ENCODE results near the gene UBE2E2.

UBE2E2 gene

DNA sequence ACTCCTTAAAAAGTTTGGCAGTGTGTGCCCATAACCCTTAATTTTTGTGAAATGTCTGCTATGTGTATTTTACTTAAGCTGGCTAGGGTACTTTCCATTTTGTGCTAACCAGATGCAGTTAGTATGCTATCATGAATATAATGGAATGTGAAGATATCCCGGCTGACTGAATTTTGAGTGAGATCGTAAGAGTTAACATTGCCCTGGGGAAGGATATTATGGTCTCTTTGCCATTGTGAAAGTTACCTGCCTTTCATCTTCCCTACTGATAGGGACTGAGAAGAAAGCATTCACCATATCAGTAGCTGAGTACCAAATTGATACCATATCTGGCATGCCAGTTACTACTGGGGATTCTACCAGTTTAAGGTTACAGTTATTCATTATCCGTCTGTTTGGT is 243.2 kb downstream of the UBE2E2 start:
- DNase-seq: no peak

DNA sequence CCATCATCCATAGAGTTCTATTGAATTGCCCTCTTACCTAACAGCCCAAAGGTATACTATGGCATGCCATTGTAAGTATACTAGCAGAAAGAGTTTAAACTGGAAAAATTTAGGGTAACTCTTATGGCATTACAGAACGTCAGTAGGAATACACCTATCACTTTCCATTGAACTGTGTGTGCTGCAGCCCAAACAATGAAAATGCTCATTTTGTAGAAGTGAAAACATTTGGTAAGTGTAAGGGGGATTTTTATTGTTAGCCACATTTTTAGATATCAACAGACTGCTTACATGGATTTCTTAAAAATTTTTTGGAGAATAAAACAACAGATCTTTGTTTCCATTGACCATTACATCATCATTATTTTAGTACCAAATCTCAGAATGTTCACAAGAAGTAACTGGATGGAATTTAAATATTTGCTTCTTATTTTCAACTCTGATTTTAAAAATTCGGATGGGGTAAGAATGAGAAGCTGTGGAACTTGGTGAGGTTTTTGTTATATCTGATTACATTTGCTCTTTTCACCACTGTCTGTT is 245.9 kb downstream of the UBE2E2 start:
- no peak for DNase-seq

DNA sequence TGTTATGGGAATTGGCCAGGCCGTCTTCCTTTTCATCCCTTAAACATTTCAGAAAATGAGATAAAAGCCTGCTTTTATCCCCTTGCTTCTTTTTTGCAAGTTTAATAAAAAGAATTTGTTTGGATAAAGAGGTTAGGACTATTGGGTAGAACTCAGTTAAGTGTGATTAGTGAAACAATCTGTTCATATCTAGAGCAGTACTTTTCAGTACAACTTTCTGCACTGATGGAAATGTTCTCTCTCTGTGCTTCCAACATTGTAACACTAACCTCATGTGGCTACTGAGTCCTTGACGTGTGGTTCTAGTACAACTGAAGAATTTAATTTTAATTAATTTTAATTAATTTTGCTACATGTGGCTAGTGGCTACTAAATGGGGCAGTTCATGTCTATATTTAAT is 246.9 kb downstream of the UBE2E2 start:
- no peak for DNase-seq

GRCh38 chr3:23450806-23451205 is 247.7 kb downstream of the UBE2E2 start:
- DNase-seq: no peak

DNA sequence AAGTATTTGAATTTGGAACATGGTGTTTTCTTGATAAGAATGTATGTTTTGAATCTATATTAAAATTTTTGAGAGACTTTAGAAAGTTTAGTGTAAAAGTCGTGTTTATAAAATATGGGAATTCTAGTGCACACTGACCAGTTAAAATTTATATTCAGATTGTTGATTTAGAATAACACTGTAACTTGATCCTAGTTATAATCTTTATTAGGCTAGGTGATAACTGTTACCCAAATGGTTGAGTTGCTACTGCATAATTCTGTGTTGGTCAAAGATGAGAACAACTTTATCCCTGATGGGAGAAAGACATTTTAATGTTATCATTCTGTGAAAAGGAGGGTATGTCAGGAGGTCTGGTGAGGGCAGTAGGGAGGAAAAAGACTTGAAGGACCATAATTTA is 249.3 kb downstream of the UBE2E2 start:
- DNase-seq: no peak

DNA sequence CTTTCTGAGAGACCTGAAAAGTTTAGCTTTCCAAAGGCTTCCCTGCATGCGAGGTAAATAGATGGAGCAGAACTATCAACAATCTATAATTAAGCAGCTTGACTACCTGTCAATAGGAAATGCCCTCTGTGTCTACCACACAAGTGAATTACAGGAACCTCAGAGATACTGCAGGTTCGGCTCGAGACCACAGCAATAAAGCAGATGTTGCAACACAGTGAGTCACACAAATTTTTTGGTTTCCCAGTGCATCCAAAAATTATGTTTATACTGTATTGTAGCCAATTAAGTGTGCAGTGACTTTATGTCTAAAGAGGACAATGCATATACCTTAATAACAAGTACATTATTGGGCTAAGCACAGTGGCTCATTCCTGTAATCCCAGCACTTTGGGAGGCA is 252.0 kb downstream of the UBE2E2 start:
- DNase-seq: peak; percentile 88

- DNase-seq: peak; percentile 70
These were observed 252.6 kb downstream of the UBE2E2 start for GRCh38 chr3:23455775-23456174.

- DNase-seq: no peak
These were observed 254.6 kb downstream of the UBE2E2 start for GRCh38 chr3:23457697-23458096.

DNA sequence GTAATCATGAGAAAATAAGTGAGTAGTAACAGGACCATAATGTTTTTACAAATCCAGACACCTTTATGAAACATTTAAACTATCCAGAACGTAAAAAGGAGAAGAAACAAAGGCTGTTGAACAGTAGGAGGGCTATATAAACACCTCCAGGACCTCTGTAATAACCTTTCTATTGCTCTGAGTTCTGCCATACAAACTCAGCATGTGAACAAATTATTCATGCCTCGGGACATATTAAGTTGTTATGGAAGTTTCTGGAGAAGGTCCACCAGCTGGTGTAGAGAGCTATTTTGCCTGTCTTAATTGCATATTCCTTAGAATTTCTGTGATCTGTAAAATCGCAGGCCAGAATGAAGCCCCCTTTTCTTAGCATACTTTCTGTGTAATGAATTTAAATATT is 256.3 kb downstream of the UBE2E2 start:
- no peak for DNase-seq

DNA sequence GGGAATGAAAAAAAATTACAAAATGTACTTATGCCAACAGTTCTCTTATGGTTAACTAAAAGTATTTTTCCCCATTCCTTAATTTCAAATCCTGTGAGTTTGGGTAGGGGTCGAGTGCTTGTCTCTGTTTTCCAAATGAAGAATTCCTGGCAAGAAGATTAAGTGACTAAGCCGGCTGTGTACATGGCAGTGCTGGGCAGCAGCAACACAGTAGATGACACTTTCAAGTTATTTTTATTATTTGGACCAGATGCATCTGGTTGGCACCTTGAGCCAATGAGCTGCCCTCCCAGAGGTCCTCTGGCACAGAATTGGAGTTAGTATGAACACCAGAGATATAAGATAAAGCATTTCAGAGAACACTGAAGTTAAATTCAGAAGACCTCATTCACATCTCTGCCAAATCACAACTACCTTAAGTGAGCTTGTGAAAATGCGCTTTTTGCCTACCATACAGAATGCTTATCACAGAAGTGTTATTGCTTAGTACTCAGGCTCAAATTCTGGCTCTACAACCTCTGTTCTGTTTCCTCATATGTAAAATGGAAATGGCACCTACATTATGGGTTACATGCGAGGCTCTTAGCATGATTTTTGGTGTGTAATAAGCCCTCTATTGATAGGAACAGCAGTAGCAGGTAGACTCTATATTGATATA is 256.9 kb downstream of the UBE2E2 start:
- no peak for DNase-seq

DNA sequence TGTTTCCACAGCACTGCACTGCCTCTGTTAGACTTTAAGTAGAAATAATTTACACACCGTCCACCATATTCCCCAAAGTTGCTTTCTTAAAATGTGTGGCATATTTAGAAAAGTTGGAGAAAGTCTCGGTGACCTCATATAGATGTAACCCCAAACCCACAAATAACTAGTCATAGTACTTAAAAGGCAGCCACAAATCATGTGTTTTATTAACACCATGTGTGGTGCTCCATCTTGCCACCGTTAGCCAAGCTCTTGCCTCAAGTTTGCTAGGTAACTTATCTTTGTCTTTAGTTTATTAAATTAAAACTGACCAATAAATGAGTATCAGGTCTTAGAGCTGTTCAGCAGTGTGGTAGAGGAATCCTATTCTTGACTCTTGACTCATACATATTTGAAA is 257.9 kb downstream of the UBE2E2 start:
- DNase-seq: peak; percentile 71

DNA sequence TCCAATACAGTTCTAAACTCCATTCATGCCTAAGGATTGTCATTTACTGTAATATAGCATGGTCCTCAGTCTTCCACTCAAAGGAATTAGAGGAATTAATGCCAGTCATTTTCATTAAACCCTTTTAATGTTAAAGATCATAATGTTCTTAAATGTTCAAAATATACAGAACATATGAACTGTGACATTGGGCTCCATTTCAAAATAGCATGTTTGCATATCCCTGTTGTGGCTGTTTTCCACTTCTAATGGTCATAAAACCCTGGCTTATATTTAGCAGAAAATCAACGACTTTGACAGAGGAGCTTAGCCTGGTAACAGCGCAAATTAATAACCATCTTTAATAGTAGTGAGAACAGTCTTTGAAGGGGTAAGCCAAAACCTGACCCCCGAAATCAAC is 260.7 kb downstream of the UBE2E2 start:
- no peak for DNase-seq

DNA sequence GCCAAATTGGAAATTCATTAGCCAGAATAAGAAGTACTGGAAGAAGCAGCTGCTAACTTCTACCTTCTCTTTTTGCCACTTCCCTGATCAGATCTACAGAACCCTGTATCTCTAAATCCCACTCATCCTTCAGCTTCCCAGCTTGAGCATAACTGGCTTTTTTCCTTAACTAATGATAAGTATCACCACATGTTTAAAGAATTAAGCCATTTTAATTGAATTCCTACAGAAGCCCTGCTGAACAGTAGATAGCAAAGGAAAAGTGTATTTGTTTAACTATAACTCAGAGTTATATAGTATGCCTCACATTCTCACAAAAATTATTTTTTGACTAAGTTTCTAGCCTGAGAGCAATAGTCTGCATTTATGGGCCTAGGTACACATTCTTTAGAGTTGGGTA is 262.4 kb downstream of the UBE2E2 start:
- DNase-seq: no peak

GRCh38 chr3:23468203-23468602 is 265.1 kb downstream of the UBE2E2 start:
- DNase-seq: no peak

- no peak for DNase-seq
These were observed 271.6 kb downstream of the UBE2E2 start for GRCh38 chr3:23474580-23475357.

DNA sequence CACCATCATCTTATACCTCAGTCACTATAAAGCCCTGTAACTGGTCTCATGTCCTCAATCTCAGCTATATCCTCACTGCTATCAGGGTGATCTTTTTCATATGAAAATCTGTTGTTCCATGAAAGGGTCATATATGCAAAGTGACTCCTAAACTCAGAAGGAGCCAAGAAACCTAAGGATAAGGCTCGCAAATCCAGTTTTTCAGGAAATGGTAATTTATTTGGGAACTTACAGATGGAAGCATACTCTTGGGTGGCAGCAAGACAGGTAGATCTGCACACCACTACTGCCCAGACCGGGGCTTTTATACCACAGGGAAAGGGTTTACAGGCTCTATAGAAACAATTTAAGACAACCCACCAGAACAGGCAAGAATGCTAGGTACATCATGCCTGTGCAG is 272.3 kb downstream of the UBE2E2 start:
- no peak for DNase-seq

- DNase-seq: no peak
These were observed 275.9 kb downstream of the UBE2E2 start for GRCh38 chr3:23479026-23479425.

- DNase-seq: no peak
These were observed 276.6 kb downstream of the UBE2E2 start for GRCh38 chr3:23479615-23480328.

GRCh38 chr3:23480329-23480714 is 277.2 kb downstream of the UBE2E2 start:
- DNase-seq: no peak

GRCh38 chr3:23481011-23481615 is 278.0 kb downstream of the UBE2E2 start:
- DNase-seq: no peak

DNA sequence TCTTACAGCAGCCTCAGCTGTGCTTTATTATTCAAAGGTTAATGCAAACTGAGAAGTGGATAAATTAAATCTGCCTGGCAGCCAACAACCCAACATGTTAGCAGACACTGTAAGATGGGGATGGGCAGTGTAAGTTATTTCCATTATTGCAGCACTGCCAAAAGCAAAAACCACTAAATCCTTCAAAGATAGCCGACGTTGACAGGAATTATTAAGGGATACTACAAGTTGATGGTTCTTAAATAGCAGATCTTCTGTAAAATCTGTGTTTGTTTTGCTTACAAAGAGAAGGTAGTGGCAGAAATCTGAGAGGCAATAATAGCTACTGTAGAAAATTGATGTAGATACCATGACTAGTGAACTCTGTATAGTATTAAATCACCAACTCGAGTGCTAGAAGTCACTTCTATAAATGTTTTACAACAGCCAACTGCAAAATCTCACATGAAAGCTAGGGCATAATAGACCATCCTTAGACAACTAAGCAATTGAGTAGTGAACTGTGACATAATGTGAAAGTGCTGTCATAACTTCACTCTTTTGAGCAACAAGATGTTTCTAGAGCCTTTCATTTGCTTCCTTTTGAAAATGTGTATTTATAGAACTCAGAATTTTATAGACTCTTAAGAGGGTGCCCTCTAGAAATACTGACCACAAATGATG is 278.6 kb downstream of the UBE2E2 start:
- peak; percentile 44 for DNase-seq

DNA sequence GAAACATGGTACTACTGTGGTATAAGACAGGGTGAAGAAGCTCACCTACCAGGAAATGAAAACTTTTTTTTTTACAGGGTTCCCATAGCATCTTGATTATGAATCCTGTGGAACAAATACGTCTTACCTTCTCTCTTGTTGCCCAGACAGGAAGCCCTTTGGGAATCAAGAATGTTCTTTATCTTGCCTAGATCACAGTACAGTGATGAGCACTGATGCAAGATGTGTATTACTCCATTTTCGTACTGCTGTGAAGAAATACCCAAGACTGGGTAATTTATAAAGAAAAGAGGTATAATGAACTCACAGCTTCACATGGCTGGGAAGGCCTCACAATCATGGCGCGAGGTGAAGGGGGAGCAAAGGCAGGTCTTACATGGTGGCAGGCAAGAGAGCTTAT is 281.3 kb downstream of the UBE2E2 start:
- DNase-seq: no peak

DNA sequence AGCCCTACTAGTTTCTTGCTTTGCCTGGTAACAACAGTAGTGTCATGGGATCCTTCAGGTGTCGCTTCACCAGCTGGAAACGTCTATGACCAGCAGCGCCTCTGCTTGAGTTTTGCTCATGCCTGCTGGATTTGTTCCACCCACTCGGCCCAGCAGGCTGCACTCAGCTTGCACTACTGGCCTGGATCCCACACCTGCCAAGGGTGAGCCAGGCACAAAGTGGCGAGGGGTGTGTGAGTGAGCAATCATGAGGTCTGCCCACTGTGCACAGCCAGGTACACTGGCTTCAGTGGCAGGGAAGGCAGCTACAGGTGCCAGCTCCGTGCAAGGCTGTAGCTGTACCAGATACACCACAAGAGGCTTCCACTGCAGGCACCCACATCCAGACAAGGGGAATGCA is 282.8 kb downstream of the UBE2E2 start:
- no peak for DNase-seq

Data from fibroblast of skin of right quadriceps (primary cell).